ENCODE measurements around the gene ACTG2. TPM values are rescaled to one million over a fixed set of nuclear protein-coding genes. Genes with fewer than 3 reads are reported as not detected.

Gene ACTG2
- polyA plus RNA-seq, 1 donor = 5.3 TPM

DNA sequence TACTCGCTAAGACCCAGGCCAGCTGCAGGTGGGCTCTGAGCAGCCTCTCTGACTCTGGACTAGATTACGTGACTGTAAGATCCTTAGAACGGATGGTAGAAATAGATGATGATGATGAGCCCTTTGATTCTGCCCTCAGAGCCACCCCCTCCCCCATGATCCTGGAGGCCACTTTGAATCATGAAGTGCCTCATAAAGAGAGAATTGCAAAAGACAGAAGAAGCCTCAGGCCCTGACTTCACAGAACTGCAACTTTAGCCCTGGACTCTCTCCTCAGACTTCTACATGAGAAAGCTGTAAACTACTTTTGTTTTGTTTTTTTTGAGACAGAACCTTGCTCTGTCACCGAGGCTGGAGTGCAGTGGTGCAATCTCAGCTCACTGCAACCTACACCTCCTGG is 76.5 kb downstream of the ACTG2 start:
- DNase-seq = no peak

Other genes starting within 250 kb of the ACTG2 start
- 37.3 TPM for gene TPRKB, start 155.7 kb upstream of the ACTG2 start, polyA plus RNA-seq (ENCODE audit: insufficient read length)
- 16.3 TPM for gene DUSP11, start 112.9 kb upstream of the ACTG2 start, polyA plus RNA-seq (ENCODE audit: insufficient read length)
- gene C2orf78, start 108.8 kb upstream of the ACTG2 start, polyA plus RNA-seq (ENCODE audit: insufficient read length) = not detected
- gene STAMBP, start 64.0 kb upstream of the ACTG2 start, polyA plus RNA-seq (ENCODE audit: insufficient read length) = 40.3 TPM
- 37.4 TPM for gene DGUOK, start 33.9 kb downstream of the ACTG2 start, polyA plus RNA-seq (ENCODE audit: insufficient read length)
- gene TET3, start 91.9 kb downstream of the ACTG2 start, polyA plus RNA-seq (ENCODE audit: insufficient read length) = 11.4 TPM

Measured in hindlimb muscle (tissue), 1 donor.